GM23248 (cell line): ENCODE measurements around the gene KNSTRN. TPM values are rescaled to one million over a fixed set of nuclear protein-coding genes. Genes with fewer than 3 reads are reported as not detected.

ENCODE experiments used
- DNase-seq: peaks from one replicate; pipeline ENCODE4 v3.0.0-alpha.2; 2015
- H2AFZ ChIP-seq: fragments of 200-600 bp; sonication (generic); 2 replicates; pipeline ENCODE4 v1.6.1; 2016; ENCODE audit warnings: antibody characterized with exemption
- H3F3A ChIP-seq: fragments of 200-600 bp; sonication (generic); 2 replicates; pipeline ENCODE4 v1.6.1; 2016; ENCODE audit warnings: mild to moderate bottlenecking, antibody characterized with exemption, mixed run types; ENCODE audit not compliant: insufficient read depth
- H3K27ac ChIP-seq: fragments of 200-600 bp; sonication (generic); 2 replicates; pipeline ENCODE4 v1.5.1; 2016; ENCODE audit warnings: mild to moderate bottlenecking
- H3K27me3 ChIP-seq: fragments of 200-600 bp; sonication (generic); replicated peaks from 2 replicates; pipeline ENCODE4 v1.6.1; 2016; ENCODE audit warnings: mild to moderate bottlenecking; ENCODE audit not compliant: insufficient read depth
- H3K36me3 ChIP-seq: fragments of 200-600 bp; sonication (generic); 2 replicates; pipeline ENCODE4 v1.6.1; 2016; ENCODE audit warnings: low read depth, mild to moderate bottlenecking
- H3K4me1 ChIP-seq: fragments of 200-600 bp; sonication (generic); 2 replicates; pipeline ENCODE4 v1.6.1; 2016; ENCODE audit warnings: mild to moderate bottlenecking; ENCODE audit not compliant: insufficient read depth
- H3K4me2 ChIP-seq: fragments of 200-600 bp; sonication (generic); one replicate; pipeline ENCODE4 v1.6.1; 2016; ENCODE audit warnings: mild to moderate bottlenecking; ENCODE audit not compliant: unreplicated experiment
- H3K4me3 ChIP-seq: fragments of 200-600 bp; sonication (generic); 2 replicates; pipeline ENCODE4 v1.5.1; 2016; ENCODE audit warnings: mild to moderate bottlenecking
- H3K79me2 ChIP-seq: fragments of 200-600 bp; sonication (generic); 2 replicates; pipeline ENCODE4 v1.6.1; 2016; ENCODE audit warnings: mild to moderate bottlenecking; ENCODE audit not compliant: insufficient read depth
- H3K9ac ChIP-seq: fragments of 200-600 bp; sonication (generic); 2 replicates; pipeline ENCODE4 v1.6.1; 2016; ENCODE audit warnings: mild to moderate bottlenecking
- H3K9me2 ChIP-seq: fragments of 200-600 bp; sonication (generic); 2 replicates; pipeline ENCODE4 v1.6.1; 2016; ENCODE audit warnings: mixed run types, mild to moderate bottlenecking, moderate library complexity; ENCODE audit not compliant: insufficient read depth
- H3K9me3 ChIP-seq: fragments of 200-600 bp; sonication (generic); one replicate; pipeline ENCODE4 v1.6.1; 2017; ENCODE audit warnings: low read depth
- H4K20me1 ChIP-seq: fragments of 200-600 bp; sonication (generic); 2 replicates; pipeline ENCODE4 v1.6.0; 2016; ENCODE audit not compliant: insufficient read depth
- EZH2 ChIP-seq: fragments of 200-600 bp; sonication (generic); IDR thresholded peaks from 2 replicates; pipeline ENCODE4 v1.6.1; 2018; ENCODE audit warnings: antibody characterized with exemption, mild to moderate bottlenecking; ENCODE audit not compliant: insufficient read depth, poor library complexity, severe bottlenecking
- EZH2phosphoT487 ChIP-seq: fragments of 200-600 bp; sonication (generic); IDR thresholded peaks from 2 replicates; pipeline ENCODE4 v1.6.1; 2018; ENCODE audit warnings: antibody characterized with exemption, moderate library complexity, mild to moderate bottlenecking, low read depth; ENCODE audit not compliant: insufficient read depth
- WGBS, 2 experiments: methylation state at CpG; one replicate each; pipeline ENCODE4 v1.1.6; 2015 to 2017; ENCODE audit warnings: low lambda C conversion rate in 2 of 2, low coverage in 1 of 2; ENCODE audit errors: missing lambda C conversion rate in 2 of 2; 5-methylcytosine and 5-hydroxymethylcytosine counted together
- in situ Hi-C: fragments of 300-500 bp; cut with MboI; formaldehyde crosslinking; loops from 2 replicates; pipeline ENCODE4 v1.15.0; 2020
- polyA plus RNA-seq: library from polyadenylated mRNA; unstranded; fragments of >200 nt; fragmentation: Nextera tagmentation; extraction: Ambion mirVana; gene quantifications from 2 replicates; pipeline ENCODE4 v1.2.1, GENCODE V29; 2016
- total RNA-seq: library from RNA; depleted of rRNA; stranded (reverse); fragments of >200 nt; shearing (Covaris generic); gene quantifications from 2 replicates; pipeline ENCODE4 v1.2.3, GENCODE V29; 2014

Gene KNSTRN
- total and polyA plus RNA-seq, 2 experiments from 2014 or later = 31.1 to 37.7 TPM

DNA sequence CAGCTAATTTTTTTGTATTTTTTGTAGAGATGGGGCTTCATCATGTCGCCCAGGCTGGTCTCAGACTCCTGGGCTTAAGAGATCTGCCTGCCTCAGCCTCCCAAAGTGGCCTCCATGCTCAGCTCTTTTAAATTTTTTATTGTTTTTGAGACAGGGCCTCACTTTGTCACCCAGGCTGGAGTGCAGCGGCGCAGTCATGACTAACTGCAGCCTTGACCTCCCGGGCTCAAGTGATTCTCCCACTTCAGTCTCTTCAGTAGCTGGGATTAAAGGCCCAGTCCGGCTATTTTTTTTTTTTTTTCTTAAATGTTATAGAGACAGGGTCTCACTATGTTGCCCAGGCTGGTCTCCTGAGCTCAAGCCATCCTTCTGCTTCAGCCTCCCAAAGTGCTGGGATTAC lies 43.2 kb downstream of the KNSTRN start:
- in situ Hi-C loops = no loop called here
- Histone ChIP-seq H3K9ac (no peak overlapping the region), H3K4me1 (peaks cover 10% of the 10 kb centered on the region), H3K9me3 (no peaks in the 10 kb centered on the region), H3K4me3 (no peak overlapping the region), H3K27me3 (no peaks in the 10 kb centered on the region), H2AFZ (no peak overlapping the region), H3K79me2 (no peaks in the 10 kb centered on the region), H3K4me2 (no peak overlapping the region), H3K27ac (no peak overlapping the region), H4K20me1 (no peaks in the 10 kb centered on the region), H3F3A (peaks cover 16% of the 10 kb centered on the region), H3K9me2 (no peaks in the 10 kb centered on the region), H3K36me3 (no peaks in the 10 kb centered on the region)
- DNase-seq = no peak
- 91 to 92% methylated on average over 5 of the region's 5 CpGs for WGBS, 2 experiments
- TF ChIP-seq EZH2phosphoT487 = no peak

DNA sequence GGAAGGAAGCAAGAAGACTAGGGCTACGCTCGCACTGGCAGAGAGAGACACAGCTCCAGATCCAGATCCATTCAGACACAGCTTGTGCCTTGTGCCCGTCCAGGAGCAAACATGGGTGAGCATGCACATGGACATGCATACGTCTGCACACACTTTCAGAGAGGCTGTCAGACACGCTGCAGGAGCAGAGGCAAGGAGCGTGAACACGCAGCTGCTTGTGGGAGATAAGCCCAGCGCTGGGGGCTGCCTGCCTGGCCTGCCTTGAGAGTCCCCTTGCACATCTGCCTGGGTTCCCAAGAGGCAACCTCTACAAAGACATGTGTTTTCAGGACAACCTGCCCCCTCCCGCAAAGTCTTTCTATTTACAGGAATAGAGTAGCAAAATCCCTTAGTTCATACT lies 44.7 kb downstream of the KNSTRN start:
- Histone ChIP-seq H3K9me2 (no peaks in the 10 kb centered on the region), H3K4me2 (no peak overlapping the region)
- no peak for DNase-seq

DNA sequence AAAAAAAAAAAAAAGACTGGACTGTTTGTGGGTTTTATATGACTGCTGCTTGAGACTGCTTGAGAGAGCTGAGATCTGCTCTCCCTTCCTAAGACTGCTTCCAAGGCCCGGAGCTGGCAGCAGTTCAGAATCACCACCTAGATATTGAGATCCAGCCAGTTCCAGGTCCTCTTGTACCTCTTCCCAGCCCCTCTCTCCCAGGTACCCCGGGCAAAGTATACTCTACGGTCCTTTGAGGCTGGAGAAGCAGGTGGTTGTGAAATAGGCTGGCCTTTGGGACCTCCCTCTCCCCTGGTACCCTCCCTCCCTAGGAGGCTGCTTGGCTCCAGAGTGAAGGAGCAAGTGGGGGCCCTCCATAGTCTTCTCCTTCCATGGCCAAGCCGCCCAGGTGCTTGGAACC lies 45.7 kb downstream of the KNSTRN start:
- in situ Hi-C loops = no loop called here
- H3K27ac ChIP-seq = no peak overlapping the region
- no peak overlapping the region for H3K4me3 ChIP-seq
- H3K4me1 ChIP-seq = peaks cover 10% of the 10 kb centered on the region
- peaks cover 15% of the 10 kb centered on the region for H3F3A ChIP-seq
- H3K4me2 ChIP-seq = no peak overlapping the region
- H3K27me3 ChIP-seq = no peaks in the 10 kb centered on the region
- no peak for DNase-seq
- H3K9me3 ChIP-seq = no peaks in the 10 kb centered on the region
- WGBS, 2 experiments = 69 to 74% methylated on average over 4 of the region's 4 CpGs
- no peaks in the 10 kb centered on the region for H4K20me1 ChIP-seq
- no peak overlapping the region for H3K9ac ChIP-seq
- no peaks in the 10 kb centered on the region for H3K79me2 ChIP-seq
- TF ChIP-seq EZH2 = no peak
- TF ChIP-seq EZH2phosphoT487 = no peak
- no peaks in the 10 kb centered on the region for H3K9me2 ChIP-seq
- H3K36me3 ChIP-seq = no peaks in the 10 kb centered on the region
- H2AFZ ChIP-seq = no peak overlapping the region

More for the DNA sequence above, 44.7 kb downstream of the KNSTRN start:
- Histone ChIP-seq H3K79me2 (no peaks in the 10 kb centered on the region), H4K20me1 (no peaks in the 10 kb centered on the region), H3F3A (peaks cover 15% of the 10 kb centered on the region), H3K4me3 (no peak overlapping the region), H3K9me3 (no peaks in the 10 kb centered on the region), H2AFZ (no peak overlapping the region), H3K36me3 (no peaks in the 10 kb centered on the region), H3K27ac (no peak overlapping the region), H3K9ac (no peak overlapping the region), H3K27me3 (no peaks in the 10 kb centered on the region), H3K4me1 (peaks cover 10% of the 10 kb centered on the region)
- WGBS, 2 experiments = 86 to 89% methylated on average over 9 of the region's 9 CpGs
- TF ChIP-seq EZH2 (no peak), EZH2phosphoT487 (no peak)
- in situ Hi-C loops = no loop called here

DNA sequence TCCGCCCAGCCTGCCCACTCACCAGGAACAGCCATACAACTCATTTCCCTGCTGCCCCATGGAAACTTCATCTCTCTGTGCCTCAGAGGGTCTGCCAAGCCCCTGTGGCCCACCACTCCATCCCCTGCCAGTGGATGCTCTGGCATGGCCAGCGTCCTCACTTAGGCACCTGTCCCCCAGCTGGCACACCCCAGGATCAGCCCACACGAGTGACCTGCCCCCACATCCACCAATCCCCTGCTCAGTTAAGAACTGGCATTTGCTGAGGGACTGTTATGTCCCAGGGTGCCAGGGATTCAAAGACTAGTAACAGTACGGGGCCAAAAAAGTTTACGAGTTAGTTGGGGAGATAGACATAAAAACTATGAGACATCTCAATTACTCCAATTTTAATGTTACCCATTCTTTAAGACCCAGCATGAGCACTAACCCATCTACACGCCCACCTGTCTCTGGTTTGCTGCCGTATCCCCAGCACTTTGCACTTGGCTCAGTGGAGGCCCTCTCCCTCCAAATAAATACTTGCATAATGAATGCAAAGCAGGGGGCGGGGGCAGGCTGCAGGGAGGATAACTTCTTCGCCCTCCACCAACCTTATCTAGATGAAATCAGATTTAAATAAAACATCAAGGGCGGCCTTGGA lies 46.7 kb downstream of the KNSTRN start:
- Histone ChIP-seq H3K9me2 (no peaks in the 10 kb centered on the region), H3K9ac (no peak overlapping the region), H3K4me3 (no peak overlapping the region), H3K27me3 (no peaks in the 10 kb centered on the region), H3K9me3 (no peaks in the 10 kb centered on the region), H3K4me1 (peaks cover 10% of the 10 kb centered on the region), H3K4me2 (no peak overlapping the region), H3K79me2 (no peaks in the 10 kb centered on the region), H4K20me1 (no peaks in the 10 kb centered on the region), H3F3A (peaks cover 15% of the 10 kb centered on the region), H3K36me3 (no peaks in the 10 kb centered on the region), H3K27ac (no peak overlapping the region), H2AFZ (no peak overlapping the region)
- in situ Hi-C loops = no loop called here
- 71 to 82% methylated on average over 9 to 10 of the region's 10 CpGs for WGBS, 2 experiments
- DNase-seq = no peak
- TF ChIP-seq EZH2 = no peak
- no peak for TF ChIP-seq EZH2phosphoT487
